GM19324 (cell line): ENCODE results near the gene CSGALNACT2.

Source experiments
- ATAC-seq: cut with Tn5 transposase; IDR thresholded peaks from one replicate; pipeline ENCODE4 v1.9.1; 2021; ENCODE audit warnings: mild to moderate bottlenecking, moderate library complexity; ENCODE audit not compliant: unreplicated experiment, low FRiP score

CSGALNACT2 gene

GRCh38 chr10:43224321-43224720 is 86.1 kb downstream of the CSGALNACT2 start:
- no peak for ATAC-seq

DNA sequence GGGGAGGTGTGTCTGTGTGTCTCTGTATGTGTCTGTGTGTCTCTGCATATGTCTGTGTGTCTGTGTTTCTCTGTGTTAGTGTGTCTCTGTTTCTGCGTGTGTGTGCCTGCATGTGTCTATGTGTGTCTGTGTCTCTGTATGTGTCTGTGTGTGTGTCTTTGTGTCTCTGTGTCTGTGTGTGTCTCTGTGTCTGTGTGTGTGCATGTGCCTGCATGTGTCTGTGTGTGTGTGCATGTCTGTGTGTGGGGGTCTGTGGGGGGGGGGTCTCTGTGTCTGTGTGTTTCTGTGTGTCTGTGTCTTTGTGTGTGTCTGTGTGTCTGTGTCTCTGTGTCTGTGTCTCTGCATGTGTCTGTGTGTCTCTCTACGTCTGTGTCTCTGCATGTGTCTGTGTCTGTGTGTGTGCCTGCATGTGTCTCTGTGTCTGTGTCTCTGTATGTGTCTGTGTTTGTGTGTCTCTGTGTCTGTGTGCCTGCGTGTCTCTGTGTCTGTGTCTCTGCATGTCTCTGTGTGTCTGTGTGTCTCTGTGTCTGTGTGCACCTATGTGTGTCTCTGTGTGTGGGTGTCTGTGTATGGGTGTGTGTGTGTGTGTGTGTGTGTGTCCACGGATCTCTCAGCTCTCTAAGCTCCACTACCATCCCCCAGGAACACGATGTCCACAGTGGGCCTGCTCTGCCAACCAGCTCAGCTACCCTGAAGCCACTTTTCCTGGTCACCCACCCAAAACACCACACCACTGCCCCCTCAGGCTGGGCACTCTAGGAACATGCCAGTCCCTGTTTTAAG is 87.0 kb downstream of the CSGALNACT2 start:
- no peak for ATAC-seq

DNA sequence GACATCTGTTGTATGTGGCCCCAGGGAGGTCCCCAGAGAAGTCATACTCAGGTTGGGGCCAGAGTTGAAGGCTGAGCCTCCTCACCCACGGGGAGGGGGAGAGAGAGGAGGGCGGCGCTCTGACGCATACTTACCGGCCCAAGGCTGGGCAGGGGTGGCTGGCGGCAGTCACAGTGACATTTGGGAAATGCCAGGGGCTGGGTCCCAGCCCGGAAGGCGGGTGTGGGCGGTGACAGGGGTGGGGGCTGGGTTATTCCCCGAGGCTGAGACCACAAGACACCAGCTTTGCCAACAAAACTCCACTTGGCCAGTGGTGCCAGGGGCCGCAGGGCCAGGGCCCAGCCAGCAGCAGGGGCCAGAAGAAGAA is 87.5 kb downstream of the CSGALNACT2 start:
- no peak for ATAC-seq

- ATAC-seq, result no peak
These were observed 88.2 kb downstream of the CSGALNACT2 start for GRCh38 chr10:43226441-43226840.

GRCh38 chr10:43226851-43227845 is 88.9 kb downstream of the CSGALNACT2 start:
- ATAC-seq, result no peak

GRCh38 chr10:43227911-43228782 is 89.9 kb downstream of the CSGALNACT2 start:
- ATAC-seq, result no peak

DNA sequence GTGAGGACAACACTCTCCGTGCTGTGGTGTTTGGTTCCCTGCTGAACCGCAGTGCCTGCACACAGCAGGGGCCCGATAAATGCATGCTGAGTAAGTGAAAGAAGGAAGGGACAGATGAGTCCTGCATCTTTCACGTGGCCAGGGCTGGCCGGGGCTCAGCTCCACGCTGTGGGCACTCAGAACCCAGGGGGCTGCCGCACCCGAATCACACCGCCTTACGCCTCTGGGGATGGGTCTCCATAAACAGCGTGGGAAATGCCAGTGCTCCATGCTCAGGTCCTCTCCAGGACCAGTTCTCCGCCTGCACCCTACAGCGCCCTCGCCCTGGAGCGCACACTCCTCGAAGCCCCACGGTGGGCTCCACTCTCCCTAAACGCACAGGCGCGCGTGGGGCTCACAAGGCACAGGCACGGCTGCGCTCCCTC is 90.5 kb downstream of the CSGALNACT2 start:
- ATAC-seq, result no peak

DNA sequence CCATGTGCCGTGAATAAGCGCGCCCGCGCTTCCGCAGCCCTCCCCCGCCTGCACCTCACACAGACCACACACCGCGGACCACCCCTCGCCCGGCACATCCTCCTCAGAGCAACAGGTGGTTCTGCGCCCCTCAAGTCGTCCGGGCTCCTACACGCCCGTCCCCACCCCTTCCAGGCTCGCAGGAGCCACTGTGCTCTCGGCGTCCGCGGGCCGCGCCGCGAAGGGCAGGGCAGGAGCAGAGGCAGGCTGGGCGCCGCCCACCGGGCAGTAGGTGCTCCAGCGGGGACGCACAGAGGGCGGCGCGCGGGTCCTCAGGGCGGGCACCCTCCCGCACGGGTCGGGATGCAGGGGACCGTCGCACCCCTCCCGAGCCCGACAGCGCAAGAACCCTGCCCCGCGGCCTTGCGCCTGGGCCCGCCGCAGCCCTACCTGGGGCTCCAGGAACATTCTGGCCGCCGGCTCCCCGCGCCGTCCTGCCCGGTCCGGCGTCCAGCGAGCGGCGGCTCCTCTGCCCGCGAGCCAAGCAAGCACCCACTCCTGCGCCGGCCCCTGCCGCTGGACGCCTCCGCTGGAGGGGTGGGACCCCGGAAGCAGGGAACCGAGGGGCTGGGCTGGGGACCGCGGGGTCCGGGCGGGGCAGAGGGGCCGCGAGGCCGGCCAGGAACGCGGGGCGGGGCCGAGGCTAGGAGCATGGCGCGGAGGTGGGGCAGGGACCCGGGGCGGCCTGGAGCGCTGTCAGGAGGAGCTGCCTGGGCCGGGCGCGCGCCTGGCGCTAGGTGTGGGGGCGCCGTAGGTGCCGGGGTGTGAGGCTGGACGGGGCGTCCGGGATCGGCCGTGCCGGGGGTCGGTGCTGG is 91.2 kb downstream of the CSGALNACT2 start:
- ATAC-seq, result no peak

DNA sequence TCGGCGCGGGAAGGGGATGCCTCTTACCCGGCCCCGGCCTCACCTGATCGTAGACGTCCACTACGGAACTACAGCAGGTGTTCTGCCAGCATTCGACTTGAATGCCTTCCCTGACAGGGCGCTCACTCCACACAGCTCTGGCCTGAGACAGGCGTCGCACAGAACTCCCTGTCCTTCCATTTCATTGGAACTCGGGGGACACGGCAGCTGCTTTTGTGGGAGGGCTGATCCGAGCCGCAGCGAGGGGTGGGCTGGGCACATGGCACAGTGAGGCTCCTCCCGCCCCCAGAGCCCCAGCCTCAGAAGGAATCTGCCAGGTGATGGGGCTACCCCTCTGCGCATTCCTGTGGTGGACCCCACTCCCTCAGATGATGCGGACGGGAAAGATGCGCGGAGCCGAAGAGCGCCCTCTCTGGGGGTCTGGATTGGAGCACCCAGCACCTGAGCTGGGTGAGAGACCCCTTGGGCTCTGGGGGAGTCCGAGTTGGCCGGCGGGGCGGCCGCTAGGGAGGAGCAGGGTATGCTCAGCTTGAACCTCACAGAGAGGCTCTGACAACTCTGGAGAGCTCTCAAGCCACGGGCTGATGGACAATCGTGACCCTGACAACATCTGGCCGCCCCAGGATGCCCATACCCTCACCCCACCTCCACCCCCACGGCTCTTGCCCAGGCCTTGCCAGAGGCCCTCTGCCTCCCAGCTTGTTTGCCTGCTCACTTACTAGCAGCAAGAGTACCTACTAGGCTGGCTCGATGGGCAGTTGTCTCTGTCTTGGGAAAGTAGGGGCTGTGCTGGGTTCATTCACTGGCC is 92.1 kb downstream of the CSGALNACT2 start:
- no peak for ATAC-seq

DNA sequence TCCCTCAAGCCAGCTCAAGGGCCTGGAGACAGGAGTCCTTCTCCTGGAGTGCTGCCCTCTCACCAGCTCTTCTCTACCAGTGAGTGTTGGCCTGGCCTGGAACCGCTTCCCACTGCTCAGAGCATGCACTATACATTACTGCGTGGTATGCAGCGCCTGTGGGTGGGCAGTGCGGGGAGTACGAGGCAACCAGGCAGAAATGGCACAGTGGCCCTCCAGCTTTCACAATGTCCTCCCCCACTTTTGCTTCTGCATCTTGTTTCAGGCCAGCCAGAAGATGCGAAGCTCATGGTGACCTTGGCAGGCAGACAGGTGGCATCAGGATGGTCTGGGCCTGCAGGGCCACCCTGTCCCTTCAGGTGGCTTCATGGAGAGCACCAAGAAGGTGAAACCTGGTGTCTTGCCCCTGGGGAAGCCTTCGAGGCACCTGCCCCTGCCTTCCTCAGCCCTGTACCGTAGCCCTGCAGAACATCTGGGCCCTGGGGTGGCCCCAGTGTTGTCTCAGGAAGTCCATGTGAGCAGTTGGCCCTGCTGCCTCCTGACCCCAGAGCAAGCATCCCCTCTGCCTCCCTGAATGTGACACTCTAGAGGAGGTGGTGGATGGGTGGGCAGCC is 92.8 kb downstream of the CSGALNACT2 start:
- ATAC-seq, result no peak

DNA sequence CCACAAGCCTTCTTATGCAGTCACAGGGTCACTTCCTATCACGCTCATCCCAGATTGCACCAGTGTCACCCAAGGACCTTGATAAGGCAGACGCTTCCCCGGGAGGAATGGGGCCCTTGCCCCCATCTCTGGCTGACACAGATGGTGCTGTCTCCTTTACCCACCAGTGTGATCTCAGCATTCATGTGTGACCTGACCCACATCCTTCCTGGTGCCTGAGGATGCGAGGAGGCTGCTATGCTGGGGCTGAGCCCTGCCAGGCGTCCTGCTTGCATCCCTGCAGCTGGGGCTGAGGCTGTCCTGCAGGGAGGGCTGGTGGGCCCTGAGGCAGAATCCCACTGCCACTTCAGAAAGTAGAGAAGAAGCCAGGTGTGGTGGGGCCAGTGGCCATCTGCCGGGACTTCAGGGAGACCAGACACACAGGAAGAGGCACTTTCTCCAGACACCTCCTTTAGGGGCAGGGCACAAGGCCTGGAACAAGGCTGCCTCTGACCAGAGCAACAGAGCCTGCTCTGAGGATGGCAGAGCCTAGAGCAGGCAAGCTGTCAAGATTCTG is 93.4 kb downstream of the CSGALNACT2 start:
- ATAC-seq, result no peak

- no peak for ATAC-seq
These were observed 95.6 kb downstream of the CSGALNACT2 start for GRCh38 chr10:43233601-43234430.

DNA sequence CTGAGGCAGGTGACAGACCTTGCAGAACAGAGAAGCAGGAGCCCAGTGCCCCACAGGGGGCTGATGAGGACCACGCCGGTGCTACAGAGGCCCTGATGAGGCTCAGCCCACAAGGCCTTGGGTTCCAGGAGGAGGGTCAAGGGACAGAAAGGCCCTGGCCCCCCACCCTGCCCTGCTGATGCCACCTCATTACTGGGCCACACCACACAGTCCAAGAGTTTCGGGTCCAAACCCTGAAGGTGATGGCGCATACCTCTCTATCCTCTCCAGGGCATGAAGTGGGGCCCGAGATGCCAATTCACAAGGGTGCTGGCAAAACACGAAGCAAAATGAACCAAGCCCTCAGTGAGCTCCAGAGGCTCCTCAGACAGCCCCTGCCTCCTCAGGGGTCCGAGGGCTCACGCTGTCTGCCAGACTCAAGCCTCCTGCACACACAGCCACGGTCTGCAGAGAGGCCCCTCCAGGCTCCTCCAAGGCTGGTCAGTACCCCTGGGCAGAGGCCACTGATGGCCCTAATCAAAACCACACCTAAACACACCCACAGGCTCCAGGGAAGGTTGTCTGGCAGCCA is 96.3 kb downstream of the CSGALNACT2 start:
- no peak for ATAC-seq
